ENCODE results near the gene NLGN1. TPM values are rescaled to one million over a fixed set of nuclear protein-coding genes. Genes with fewer than 3 reads are reported as not detected.

Gene NLGN1
- total and polyA plus RNA-seq, 2 of the 13 experiments (the other 11 are each of a cell fraction or from before 2014, with no cell fraction given), result not detected

- Histone ChIP-seq H3K36me3 (replicated peaks in 1 of 2; ENCODE audit: control insufficient read depth in 1 of 2, insufficient read depth in 2 of 2, low read length in 2 of 2) (no peaks in the 10 kb centered on the region), H3K9ac (ENCODE audit: insufficient read depth, low read depth, low read length) (no peak overlapping the region), H4K20me1 (ENCODE audit: insufficient read depth, low read length) (no peaks in the 10 kb centered on the region), H3K4me1 (ENCODE audit: insufficient read depth, low read length) (no peaks in the 10 kb centered on the region), H3K4me2 (ENCODE audit: low read depth, low read length) (no peak overlapping the region), H3K27ac (ENCODE audit: extremely low read length, insufficient read depth, low read length) (no peak overlapping the region), H3K79me2 (ENCODE audit: insufficient read depth, low read length) (no peaks in the 10 kb centered on the region), H3K4me3 (replicated peaks in 1 of 3; ENCODE audit: insufficient read depth in 1 of 3, low read depth in 2 of 3, low read length in 3 of 3) (no peak overlapping the region), H3K9me3 (ENCODE audit: low read length) (no peaks in the 10 kb centered on the region), H2AFZ (ENCODE audit: low read length) (no peak overlapping the region), H3K27me3 (ENCODE audit: control insufficient read depth in 1 of 2, insufficient read depth in 2 of 2, low read length in 2 of 2) (no peaks in the 10 kb centered on the region)
- no peak for ATAC-seq
- TF ChIP-seq ZNF572 (CRISPR knock-in tag; IDR thresholded peaks at IDR 0.05), result no peak
- TF ChIP-seq MXD4 (CRISPR knock-in tag; IDR thresholded peaks at IDR 0.05), result no peak
- no peak for DNase-seq (ENCODE audit: low spot score)
- ChIA-PET CTCF (ENCODE audit: low intra/inter-chr PET ratio, low total read pairs) (no interaction called here), POLR2A (no interaction called here)
- intact Hi-C loops (cut with micrococcal nuclease; ENCODE audit: unreplicated experiment) (no loop called here), in situ Hi-C loops (cut with HindIII; ENCODE audit: extremely low pct_ligation_motif_present, low pct_unique_long_range_greater_than_20kb) (no loop called here)
- no peak for FAIRE-seq
- no TSS peak for BruUV-seq (replicated peaks)
- under 1% methylated on average over 3 of the region's 3 CpGs for WGBS (ENCODE audit: low lambda C conversion rate)
Measured at GRCh38 chr3:174268586-174268985, 871.0 kb downstream of the NLGN1 start.

GRCh38 chr3:174270841-174271240 is 873.3 kb downstream of the NLGN1 start:
- Histone ChIP-seq H4K20me1 (ENCODE audit: insufficient read depth, low read length) (no peaks in the 10 kb centered on the region), H3K4me1 (ENCODE audit: insufficient read depth, low read length) (no peaks in the 10 kb centered on the region), H2AFZ (ENCODE audit: low read length) (no peak overlapping the region), H3K36me3 (replicated peaks in 1 of 2; ENCODE audit: control insufficient read depth in 1 of 2, insufficient read depth in 2 of 2, low read length in 2 of 2) (no peaks in the 10 kb centered on the region), H3K9ac (ENCODE audit: insufficient read depth, low read depth, low read length) (no peak overlapping the region), H3K79me2 (ENCODE audit: insufficient read depth, low read length) (no peaks in the 10 kb centered on the region), H3K27me3 (ENCODE audit: control insufficient read depth in 1 of 2, insufficient read depth in 2 of 2, low read length in 2 of 2) (no peaks in the 10 kb centered on the region), H3K27ac (ENCODE audit: extremely low read length, insufficient read depth, low read length) (no peak overlapping the region), H3K9me3 (ENCODE audit: low read length) (no peaks in the 10 kb centered on the region), H3K4me3 (replicated peaks in 1 of 3; ENCODE audit: insufficient read depth in 1 of 3, low read depth in 2 of 3, low read length in 3 of 3) (no peak overlapping the region), H3K4me2 (ENCODE audit: low read depth, low read length) (no peak overlapping the region)
- CTCF ChIA-PET (ENCODE audit: low intra/inter-chr PET ratio, low total read pairs), result no interaction called here
- intact Hi-C loops (cut with micrococcal nuclease; ENCODE audit: unreplicated experiment), result no loop called here
- ATAC-seq (no peak), FAIRE-seq (no peak), DNase-seq (ENCODE audit: low spot score) (no peak)
- 0% methylated on average over 2 of the region's 2 CpGs for WGBS (ENCODE audit: low lambda C conversion rate)
- POLR2A ChIA-PET, result no interaction called here
- in situ Hi-C loops (cut with HindIII; ENCODE audit: extremely low pct_ligation_motif_present, low pct_unique_long_range_greater_than_20kb), result no loop called here
- TF ChIP-seq FOXJ3 (CRISPR knock-in tag; IDR thresholded peaks at IDR 0.05; ENCODE audit: borderline replicate concordance) (no peak), GTF2F1 (IDR thresholded peaks at IDR 0.05; ENCODE audit: low read length) (no peak), NFAT5 (CRISPR knock-in tag; IDR thresholded peaks at IDR 0.05) (no peak), SP1 (IDR thresholded peaks at IDR 0.05) (no peak), SP1 (CRISPR knock-in tag; IDR thresholded peaks at IDR 0.05) (no peak), RCOR2 (CRISPR knock-in tag; IDR thresholded peaks at IDR 0.05) (no peak), ZNF446 (CRISPR knock-in tag; IDR thresholded peaks at IDR 0.05) (no peak), ZNF75D (CRISPR knock-in tag; IDR thresholded peaks at IDR 0.05; ENCODE audit: borderline replicate concordance) (no peak), DRAP1 (CRISPR knock-in tag; IDR thresholded peaks at IDR 0.05) (no peak), ATRX (CRISPR knock-in tag; IDR thresholded peaks at IDR 0.05; ENCODE audit: borderline replicate concordance) (no peak), PHF20 (CRISPR knock-in tag; IDR thresholded peaks at IDR 0.05) (no peak)
- no TSS peak for BruUV-seq (replicated peaks)
